Thymus (tissue), 11 donors: ENCODE data around the gene UBR2. TPM values are rescaled to one million over a fixed set of nuclear protein-coding genes. Genes with fewer than 3 reads are reported as not detected.
A peak's percentile ranks its signal among the peaks of the same experiment; 100 is the strongest.
"Not testable (repeated sequence)": the region's sequence is repeated elsewhere in the genome, so short reads cannot be mapped to it uniquely, and the experiment has no call there.

Experiments
- DNase-seq, 9 donors: peaks; one replicate each; pipeline ENCODE4 v3.0.0-alpha.2; 2013; ENCODE audit warnings: low spot score in 9 of 9, low read depth in 6 of 9, missing footprints in 1 of 9
- H3K27ac ChIP-seq, 2 donors: one replicate each; pipeline ENCODE4 v1.5.1; 2013; ENCODE audit warnings: control low read depth in 1 of 2, low read depth in 1 of 2, low read length in 1 of 2, mild to moderate bottlenecking in 1 of 2, moderate library complexity in 1 of 2
- H3K27me3 ChIP-seq, 2 donors: one replicate each; pipeline ENCODE4 v1.5.1; 2013; ENCODE audit warnings: low read length in 1 of 2; ENCODE audit not compliant: control insufficient read depth in 2 of 2, insufficient read depth in 1 of 2
- H3K36me3 ChIP-seq, 2 donors: one replicate each; pipeline ENCODE4 v1.5.1; 2013; ENCODE audit warnings: low read length in 1 of 2, mild to moderate bottlenecking in 1 of 2, moderate library complexity in 1 of 2; ENCODE audit not compliant: control insufficient read depth in 2 of 2, insufficient read depth in 2 of 2
- H3K4me1 ChIP-seq, 2 donors: one replicate each; pipeline ENCODE4 v1.5.1; 2013; ENCODE audit warnings: low read length in 2 of 2; ENCODE audit not compliant: control insufficient read depth in 2 of 2, insufficient read depth in 2 of 2
- H3K4me3 ChIP-seq, 2 donors: one replicate each; pipeline ENCODE4 v1.5.1; 2013; ENCODE audit warnings: low read length in 2 of 2, control low read depth in 1 of 2, mild to moderate bottlenecking in 1 of 2
- H3K9me3 ChIP-seq, 2 donors: one replicate each; pipeline ENCODE4 v1.5.1; 2013; ENCODE audit warnings: low read length in 1 of 2, mild to moderate bottlenecking in 1 of 2; ENCODE audit not compliant: control insufficient read depth in 2 of 2, insufficient read depth in 1 of 2
- WGBS: extraction: QIAGEN DNeasy Blood & Tissue Kit; methylation state at CpG from one replicate; pipeline ENCODE4 v1.1.7; 2013; 5-methylcytosine and 5-hydroxymethylcytosine counted together
- polyA plus RNA-seq: library from polyadenylated mRNA; stranded (reverse); fragments of 200-250 nt; gene quantifications from one replicate; pipeline ENCODE4 v1.2.3, GENCODE V29; 2013
- total RNA-seq: library from RNA; stranded (reverse); fragments of 120-200 nt; gene quantifications from one replicate; pipeline ENCODE4 v1.2.4, GENCODE V29; 2013
- donor health status: healthy.

UBR2 gene
- total and polyA plus RNA-seq, 2 donors = 16.2 to 22.7 TPM

DNA sequence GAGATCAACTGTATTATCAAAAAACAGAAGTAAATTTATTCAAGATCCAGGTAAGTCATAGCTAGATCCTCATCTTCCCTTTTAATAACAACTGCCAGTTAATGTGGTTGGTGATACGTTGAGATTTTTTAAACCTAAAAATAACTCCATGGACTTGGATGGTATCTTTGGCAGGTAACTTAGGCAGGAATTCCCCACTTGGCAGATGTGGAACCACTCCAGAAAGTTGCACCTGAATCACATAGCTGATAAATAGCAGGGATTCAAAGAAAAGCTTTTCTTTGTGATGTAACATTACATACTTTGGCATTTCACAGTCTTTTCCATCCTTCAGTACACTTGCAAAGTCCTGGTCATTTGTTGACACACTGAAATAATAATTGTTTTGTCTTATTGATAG lies 96.0 kb downstream of the UBR2 start:
- no peak for DNase-seq

DNA sequence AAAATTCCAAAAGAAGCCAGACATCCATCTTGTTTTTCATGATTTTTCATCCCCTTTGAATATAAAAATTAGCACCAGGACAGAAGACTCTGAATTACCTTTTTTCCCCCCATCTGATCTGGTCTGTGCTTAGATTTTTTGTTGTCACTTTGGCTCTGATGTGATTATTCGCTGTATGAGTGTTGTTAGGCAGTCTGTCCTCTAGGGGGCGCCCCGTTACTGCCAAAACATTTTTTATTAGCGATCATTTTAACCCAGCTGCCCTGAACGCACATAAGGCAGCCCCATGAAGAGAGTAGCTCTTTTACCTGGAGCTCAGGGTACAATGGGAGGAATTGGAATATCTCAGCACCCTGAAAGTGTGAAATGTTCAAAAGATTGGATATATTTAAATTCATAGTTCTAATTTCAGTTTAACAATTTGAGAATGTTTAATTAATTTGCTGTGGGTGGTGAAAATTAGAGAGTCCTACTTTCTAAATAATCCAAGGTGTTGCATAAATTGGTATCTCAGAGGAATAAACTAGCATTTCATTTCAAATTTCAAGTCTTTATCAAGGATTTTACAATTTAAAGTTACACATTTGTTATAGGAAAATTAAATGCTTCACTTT lies 97.8 kb downstream of the UBR2 start:
- WGBS = 2% methylated on average over 5 of the region's 5 CpGs

More for the DNA sequence above, 96.0 kb downstream of the UBR2 start:
- Histone ChIP-seq H3K9me3 (no peaks in the 10 kb centered on the region), H3K4me3 (no peak overlapping the region), H3K4me1 (no peaks in the 10 kb centered on the region), H3K36me3 (peaks cover 19 to 69% of the 10 kb centered on the region in 2 donors), H3K27ac (no peak overlapping the region), H3K27me3 (no peaks in the 10 kb centered on the region)
- WGBS = 91% methylated on average over 1 of the region's 1 CpG

DNA sequence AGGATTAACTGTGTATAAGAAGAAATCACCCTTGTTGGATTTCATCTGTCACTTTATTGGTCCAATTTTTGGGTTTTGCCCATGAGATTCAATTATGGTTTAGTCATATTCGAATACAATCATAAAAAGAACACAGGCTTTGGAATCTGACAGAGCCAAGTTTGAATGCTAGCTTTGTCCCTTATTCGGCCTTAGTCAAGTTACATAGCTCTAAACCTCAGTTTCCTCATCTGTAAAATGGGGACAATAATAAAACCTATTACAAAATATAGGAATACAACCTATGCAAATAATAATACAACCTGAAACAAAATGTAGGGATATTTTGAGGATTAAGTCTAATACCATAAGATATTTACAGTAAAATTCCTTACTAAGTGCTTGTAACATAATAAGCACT lies 100.9 kb downstream of the UBR2 start:
- Histone ChIP-seq H3K4me3 (no peak overlapping the region), H3K27ac (no peak overlapping the region), H3K27me3 (no peaks in the 10 kb centered on the region), H3K4me1 (no peaks in the 10 kb centered on the region), H3K36me3 (peaks cover 38 to 68% of the 10 kb centered on the region in 2 donors), H3K9me3 (no peaks in the 10 kb centered on the region)
- 100% methylated on average over 2 of the region's 2 CpGs for WGBS
- no peak for DNase-seq

More for the DNA sequence above, 97.8 kb downstream of the UBR2 start:
- Histone ChIP-seq H3K36me3 (peaks cover 24 to 71% of the 10 kb centered on the region in 2 donors), H3K27ac (no peak overlapping the region), H3K27me3 (no peaks in the 10 kb centered on the region), H3K9me3 (no peaks in the 10 kb centered on the region), H3K4me1 (no peaks in the 10 kb centered on the region), H3K4me3 (no peak overlapping the region)
- peak; percentile 48 to 87 (median 67) for DNase-seq

DNA sequence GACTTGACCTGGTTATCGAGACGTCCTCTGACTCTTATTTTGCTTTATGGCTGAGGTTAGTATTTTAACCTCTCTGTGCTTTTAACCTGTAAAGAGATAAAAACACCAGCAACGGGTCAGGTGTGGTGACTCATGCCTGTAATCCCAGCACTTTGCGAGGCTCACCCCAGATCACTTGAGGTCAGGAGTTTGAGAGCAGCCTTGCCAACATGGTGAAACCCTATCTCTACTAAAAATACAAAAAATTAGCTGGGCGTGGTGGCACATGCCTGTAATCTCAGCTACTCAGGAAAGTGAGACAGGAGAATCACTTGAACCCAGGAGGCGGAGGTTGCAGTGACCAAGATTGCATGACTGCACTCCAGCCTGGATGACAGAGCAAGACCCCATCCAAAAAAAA lies 110.5 kb downstream of the UBR2 start:
- H3K36me3 ChIP-seq = peaks cover 53 to 82% of the 10 kb centered on the region in 2 donors
- H3K27ac ChIP-seq, DNase-seq, H3K4me3 ChIP-seq, H3K4me1 ChIP-seq, H3K27me3 ChIP-seq, H3K9me3 ChIP-seq: not testable (repeated sequence)
- WGBS = 94% methylated on average over 6 of the region's 6 CpGs

DNA sequence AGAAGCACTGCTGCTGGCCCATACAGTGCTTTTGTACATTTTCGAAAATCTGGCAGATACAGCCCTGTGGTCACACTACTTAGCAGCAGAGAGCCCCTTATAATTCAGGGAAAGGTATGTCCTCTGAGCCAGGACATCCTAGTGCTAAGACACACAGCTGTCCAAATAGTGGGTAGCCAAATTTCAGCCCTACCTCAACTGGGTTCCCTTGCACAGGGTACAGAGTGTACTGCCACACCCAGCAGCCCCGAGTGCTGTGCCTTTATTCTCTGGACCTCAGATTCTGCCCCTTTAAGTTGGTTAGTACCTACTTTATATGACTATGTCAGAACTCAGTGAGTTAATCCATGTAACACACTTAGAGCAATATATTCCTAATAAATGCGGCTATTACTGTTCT lies 111.0 kb downstream of the UBR2 start:
- H3K4me3 ChIP-seq = no peak overlapping the region
- DNase-seq = no peak
- no peaks in the 10 kb centered on the region for H3K27me3 ChIP-seq
- H3K27ac ChIP-seq = no peak overlapping the region
- no peaks in the 10 kb centered on the region for H3K9me3 ChIP-seq
- WGBS = 94% methylated on average over 3 of the region's 3 CpGs
- no peaks in the 10 kb centered on the region for H3K4me1 ChIP-seq
- peaks cover 50 to 82% of the 10 kb centered on the region in 2 donors for H3K36me3 ChIP-seq

DNA sequence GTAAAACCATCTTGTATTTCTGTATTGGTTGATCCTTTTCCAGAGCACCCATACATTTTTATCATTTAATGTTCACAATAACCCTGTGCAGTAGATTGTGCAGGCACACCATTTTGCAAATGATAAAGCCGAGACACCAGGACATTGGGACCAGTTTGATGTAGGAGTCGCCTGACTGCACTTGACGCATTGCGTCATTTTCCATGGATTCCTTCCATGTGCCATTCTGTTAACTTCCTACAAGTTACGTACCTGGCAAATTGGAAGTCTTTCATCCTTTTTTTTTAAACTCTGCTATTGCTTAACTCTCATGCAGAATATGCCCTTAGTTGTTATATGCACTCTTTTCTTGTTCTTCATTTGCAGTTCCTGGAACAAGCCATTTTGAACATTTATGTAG lies 115.5 kb downstream of the UBR2 start:
- Histone ChIP-seq H3K27ac (no peak overlapping the region), H3K27me3 (no peaks in the 10 kb centered on the region), H3K4me3 (no peak overlapping the region), H3K9me3 (no peaks in the 10 kb centered on the region), H3K4me1 (no peaks in the 10 kb centered on the region), H3K36me3 (peaks cover 50 to 75% of the 10 kb centered on the region in 2 donors)
- over 99% methylated on average over 5 of the region's 5 CpGs for WGBS
- DNase-seq = no peak

DNA sequence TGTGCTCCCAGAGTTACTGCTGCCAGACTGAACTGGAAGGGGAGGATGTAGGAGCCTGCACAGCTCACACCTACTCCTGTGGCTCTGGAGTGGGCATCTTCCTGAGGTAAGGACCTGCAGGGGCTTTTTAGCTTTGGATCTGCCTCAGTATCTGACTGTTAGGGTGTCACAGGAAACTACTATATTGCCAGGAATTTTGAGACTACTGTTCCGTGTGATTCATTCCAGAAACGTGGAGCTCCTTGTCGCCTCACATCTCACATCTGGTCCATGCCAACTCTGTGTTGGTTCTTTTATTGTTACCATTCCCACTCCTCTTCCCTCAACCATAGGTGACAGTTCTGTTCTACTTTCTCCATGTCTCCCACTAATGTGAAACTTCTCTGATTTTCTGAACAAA lies 124.5 kb downstream of the UBR2 start:
- WGBS = 97% methylated on average over 3 of the region's 3 CpGs
- H3K27ac ChIP-seq = no peak overlapping the region
- no peak for DNase-seq
- peaks cover 0 to 4% of the 10 kb centered on the region in 2 donors for H3K4me1 ChIP-seq
- H3K36me3 ChIP-seq = peaks cover 62 to 79% of the 10 kb centered on the region in 2 donors
- H3K9me3 ChIP-seq = no peaks in the 10 kb centered on the region
- H3K27me3 ChIP-seq = no peaks in the 10 kb centered on the region
- no peak overlapping the region for H3K4me3 ChIP-seq

DNA sequence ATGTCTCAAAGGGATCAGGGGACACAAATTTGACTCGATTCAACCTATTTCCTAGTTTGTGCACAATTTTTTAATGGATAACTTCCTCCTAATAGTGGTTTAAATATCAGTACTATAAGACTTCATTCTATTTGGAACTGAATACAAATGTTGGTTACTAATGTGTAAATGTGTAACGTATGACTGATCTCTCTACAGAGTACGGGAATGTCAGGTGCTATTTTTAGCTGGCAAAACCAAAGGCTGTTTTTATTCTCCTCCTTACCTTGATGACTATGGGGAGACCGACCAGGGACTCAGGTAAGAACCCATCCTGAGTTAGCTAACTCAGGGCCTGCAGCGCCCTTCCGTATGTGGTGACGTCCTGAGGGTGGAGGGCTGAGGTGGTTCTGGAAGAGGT lies 125.5 kb downstream of the UBR2 start:
- 97% methylated on average over 7 of the region's 7 CpGs for WGBS
- Histone ChIP-seq H3K36me3 (peaks cover 58 to 73% of the 10 kb centered on the region in 2 donors), H3K9me3 (no peaks in the 10 kb centered on the region), H3K27ac (no peak overlapping the region), H3K27me3 (no peaks in the 10 kb centered on the region), H3K4me3 (no peak overlapping the region), H3K4me1 (peaks cover 0 to 10% of the 10 kb centered on the region in 2 donors)
- no peak for DNase-seq

DNA sequence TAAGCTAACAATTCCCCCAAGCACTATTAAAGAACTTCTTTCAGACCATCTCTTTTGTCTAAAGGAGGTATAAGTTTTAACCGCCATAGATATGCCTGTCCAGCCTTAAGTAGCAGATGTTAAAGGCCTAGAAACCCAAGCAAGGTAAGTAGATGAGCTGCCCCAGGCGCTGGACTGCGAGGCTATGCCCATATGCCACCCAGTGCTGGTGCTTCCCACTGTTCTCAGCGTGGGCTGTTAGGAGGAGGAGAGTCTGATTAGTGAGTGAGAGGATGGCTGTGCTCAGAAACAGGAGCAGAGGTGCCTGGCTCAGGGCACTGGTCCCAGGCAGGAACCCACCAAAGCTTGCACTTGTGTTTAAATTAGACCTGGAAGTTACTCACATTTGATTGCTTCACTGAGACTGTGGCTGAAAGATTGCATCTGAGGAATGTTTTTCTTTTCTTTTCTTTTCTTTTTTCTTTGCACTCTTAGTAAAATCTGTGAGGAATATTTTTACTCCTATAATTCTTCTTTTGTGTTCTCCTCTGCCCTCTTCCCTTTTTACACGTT lies 126.4 kb downstream of the UBR2 start:
- WGBS = 97% methylated on average over 5 of the region's 5 CpGs
- H3K4me1 ChIP-seq = peaks cover 0 to 10% of the 10 kb centered on the region in 2 donors
- peaks cover 56 to 73% of the 10 kb centered on the region in 2 donors for H3K36me3 ChIP-seq
- H3K27me3 ChIP-seq = no peaks in the 10 kb centered on the region
- H3K9me3 ChIP-seq = no peaks in the 10 kb centered on the region
- no peak overlapping the region for H3K27ac ChIP-seq
- DNase-seq = no peak
- H3K4me3 ChIP-seq = no peak overlapping the region
